ENCODE results near the gene TCHH.

DNA sequence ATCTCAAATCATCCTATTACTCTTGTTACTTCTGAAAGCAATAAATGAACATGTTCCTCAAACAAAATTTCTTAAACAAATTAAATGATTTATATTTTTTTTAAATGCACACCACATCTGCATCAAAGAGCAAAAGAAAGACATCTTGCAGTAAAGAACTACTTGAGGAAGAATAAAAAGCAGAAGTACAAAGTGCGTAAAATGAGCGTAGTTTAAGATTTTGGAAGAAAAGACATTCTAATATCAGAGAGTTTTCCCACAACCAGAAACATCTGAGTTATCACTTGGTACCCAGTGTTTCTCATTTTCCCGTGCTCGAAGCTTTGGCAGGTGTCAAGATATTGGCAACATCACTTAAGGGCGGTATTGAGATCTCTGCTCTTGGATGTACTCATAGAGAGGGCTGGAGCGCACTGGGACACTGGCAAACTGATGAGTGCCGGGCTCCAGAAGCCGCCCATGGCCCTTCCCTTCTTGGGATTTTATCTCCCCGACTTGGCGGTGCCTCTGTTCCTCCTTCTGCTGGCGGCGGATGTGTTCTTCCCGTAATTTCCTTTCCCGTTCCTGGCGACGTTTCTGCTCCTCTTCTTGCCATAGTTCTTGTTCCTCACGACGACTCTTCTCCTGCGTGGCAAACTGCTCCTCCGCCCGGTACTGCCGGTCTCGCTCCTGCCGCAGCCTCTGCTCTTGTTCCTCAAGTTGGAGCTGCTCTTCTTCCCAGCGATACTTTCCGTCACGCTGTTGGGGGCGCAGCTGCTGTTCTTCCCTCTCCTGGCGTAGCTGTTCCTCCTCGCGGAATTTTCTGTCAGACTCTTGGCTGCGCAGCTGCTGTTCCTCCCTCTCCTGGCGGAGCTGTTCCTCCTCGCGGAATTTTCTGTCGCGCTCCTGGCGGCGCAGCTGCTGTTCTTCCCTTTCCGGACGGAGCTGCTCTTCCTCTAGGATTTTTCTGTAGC lies 7.9 kb downstream of the TCHH start:
- TF ChIP-seq, protein P1, sequence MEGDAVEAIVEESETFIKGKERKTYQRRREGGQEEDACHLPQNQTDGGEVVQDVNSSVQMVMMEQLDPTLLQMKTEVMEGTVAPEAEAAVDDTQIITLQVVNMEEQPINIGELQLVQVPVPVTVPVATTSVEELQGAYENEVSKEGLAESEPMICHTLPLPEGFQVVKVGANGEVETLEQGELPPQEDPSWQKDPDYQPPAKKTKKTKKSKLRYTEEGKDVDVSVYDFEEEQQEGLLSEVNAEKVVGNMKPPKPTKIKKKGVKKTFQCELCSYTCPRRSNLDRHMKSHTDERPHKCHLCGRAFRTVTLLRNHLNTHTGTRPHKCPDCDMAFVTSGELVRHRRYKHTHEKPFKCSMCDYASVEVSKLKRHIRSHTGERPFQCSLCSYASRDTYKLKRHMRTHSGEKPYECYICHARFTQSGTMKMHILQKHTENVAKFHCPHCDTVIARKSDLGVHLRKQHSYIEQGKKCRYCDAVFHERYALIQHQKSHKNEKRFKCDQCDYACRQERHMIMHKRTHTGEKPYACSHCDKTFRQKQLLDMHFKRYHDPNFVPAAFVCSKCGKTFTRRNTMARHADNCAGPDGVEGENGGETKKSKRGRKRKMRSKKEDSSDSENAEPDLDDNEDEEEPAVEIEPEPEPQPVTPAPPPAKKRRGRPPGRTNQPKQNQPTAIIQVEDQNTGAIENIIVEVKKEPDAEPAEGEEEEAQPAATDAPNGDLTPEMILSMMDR (IDR thresholded peaks at IDR 0.05) = no peak
- TF ChIP-seq POLR2A (IDR thresholded peaks at IDR 0.05) = no peak

All from ovary (tissue), 3 donors.